SU-DHL-6 (cell line): ENCODE measurements around the gene ACSF3.

Experiments
- CTCF ChIP-seq: fragments of 200-600 bp; sonication (generic); IDR thresholded peaks from one replicate; pipeline ENCODE4 v1.5.1; 2017; ENCODE audit warnings: antibody characterized with exemption, mild to moderate bottlenecking, low read length, moderate library complexity; ENCODE audit not compliant: insufficient read depth, poor library complexity, severe bottlenecking
- EZH2phosphoT487 ChIP-seq: fragments of 200-600 bp; sonication (generic), shearing (Covaris generic); conservative IDR thresholded peaks from 2 replicates; pipeline ENCODE4 v1.6.1; 2018; ENCODE audit warnings: mild to moderate bottlenecking, antibody characterized with exemption, low read length, moderate library complexity, mixed read lengths

GRCh38 chr16:89171216-89172170 lies 77.8 kb downstream of the ACSF3 start, which contains the start of gene CDH15:
- TF ChIP-seq CTCF (no peak), EZH2phosphoT487 (no peak)
